Progenitor cell of endocrine pancreas (in vitro differentiated cells): Measurements from ENCODE around the gene SV2A. TPM values are rescaled to one million over a fixed set of nuclear protein-coding genes. Genes with fewer than 3 reads are reported as not detected.
A peak's percentile ranks its signal among the peaks of the same experiment; 100 is the strongest.

Experiments used
- DNase-seq: peaks from one replicate; pipeline ENCODE4 v3.0.0; 2021; ENCODE audit warnings: low spot score; ENCODE audit not compliant: unreplicated experiment
- H3K27ac Mint-ChIP-seq: 2 replicates; pipeline ENCODE4 v1.8.0; 2021; ENCODE audit warnings: mild to moderate bottlenecking, moderate library complexity, mixed read lengths
- H3K27me3 Mint-ChIP-seq: 2 replicates; pipeline ENCODE4 v1.8.0; 2021; ENCODE audit warnings: mixed read lengths
- H3K36me3 Mint-ChIP-seq: 2 replicates; pipeline ENCODE4 v1.8.0; 2022; ENCODE audit warnings: mixed read lengths; ENCODE audit not compliant: insufficient read depth
- H3K4me1 Mint-ChIP-seq: 2 replicates; pipeline ENCODE4 v1.8.0; 2021; ENCODE audit warnings: low read depth, mixed read lengths
- H3K4me3 Mint-ChIP-seq: 2 replicates; pipeline ENCODE4 v1.8.0; 2021; ENCODE audit warnings: low read depth, mild to moderate bottlenecking, moderate library complexity, mixed read lengths
- H3K9me3 Mint-ChIP-seq: 2 replicates; pipeline ENCODE4 v1.8.0; 2021; ENCODE audit warnings: low read depth, mixed read lengths
- CTCF ChIP-seq: fragments of 200-600 bp; sonication (generic); IDR thresholded peaks from one replicate; pipeline ENCODE4 v1.5.0; 2021; ENCODE audit warnings: antibody characterized with exemption, mild to moderate bottlenecking; ENCODE audit not compliant: unreplicated experiment
- total RNA-seq: library from RNA; stranded (reverse); gene quantifications from 2 replicates; pipeline ENCODE4 v1.2.1, GENCODE V29; 2021

The SV2A gene
- total RNA-seq, 1 donor from 2014 or later: 16.9 TPM

GRCh38 chr1:149903836-149904491 is 13.7 kb downstream of the SV2A start:
- H3K9me3 Mint-ChIP-seq: peaks cover 3% of the 10 kb centered on the region
- H3K36me3 Mint-ChIP-seq: peaks cover 9% of the 10 kb centered on the region
- H3K27me3 Mint-ChIP-seq: no peaks in the 10 kb centered on the region
- H3K4me1 Mint-ChIP-seq: peaks cover 2% of the 10 kb centered on the region
- TF ChIP-seq CTCF: no peak
- H3K27ac Mint-ChIP-seq: no peak overlapping the region
- no peak for DNase-seq
- H3K4me3 Mint-ChIP-seq: no peak overlapping the region

GRCh38 chr1:149899460-149900284 is 18.0 kb downstream of the SV2A start, which contains the start of gene BOLA1:
TSS of gene BOLA1 (plus strand) at chr1:149899568. CDS start at chr1:149900060, 492 bp downstream.
- Mint-ChIP-seq H3K4me3 (peak within 1 kb of the TSS; percentile 75), H3K27me3 (no peaks in the 10 kb centered on the region), H3K27ac (peak within 1 kb of the TSS; percentile 88)

GRCh38 chr1:149896575-149896974 is 21.1 kb downstream of the SV2A start:
- Mint-ChIP-seq H3K4me1 (peaks cover 4% of the 10 kb centered on the region), H3K9me3 (peaks cover 3% of the 10 kb centered on the region), H3K36me3 (peaks cover 3% of the 10 kb centered on the region), H3K27me3 (no peaks in the 10 kb centered on the region), H3K4me3 (no peak overlapping the region), H3K27ac (no peak overlapping the region)
- no peak for DNase-seq
- no peak for TF ChIP-seq CTCF

More at GRCh38 chr1:149899460-149900284, 18.0 kb downstream of the SV2A start, which contains the start of gene BOLA1:
- DNase-seq: peak; percentile 78
- no peak for TF ChIP-seq CTCF
- H3K9me3 Mint-ChIP-seq: peaks cover 3% of the 10 kb centered on the region
- peaks cover 2% of the 10 kb centered on the region for H3K4me1 Mint-ChIP-seq
- H3K36me3 Mint-ChIP-seq: peaks cover 6% of the 10 kb centered on the region

GRCh38 chr1:149888999-149889289 is 28.7 kb downstream of the SV2A start:
- H3K4me3 Mint-ChIP-seq: no peak overlapping the region
- H3K27ac Mint-ChIP-seq: no peak overlapping the region
- H3K9me3 Mint-ChIP-seq: no peaks in the 10 kb centered on the region
- TF ChIP-seq CTCF: no peak
- H3K4me1 Mint-ChIP-seq: peaks cover 5% of the 10 kb centered on the region
- no peaks in the 10 kb centered on the region for H3K27me3 Mint-ChIP-seq
- H3K36me3 Mint-ChIP-seq: no peaks in the 10 kb centered on the region
- no peak for DNase-seq

- Mint-ChIP-seq H3K27ac (no peak overlapping the region), H3K27me3 (no peaks in the 10 kb centered on the region), H3K4me1 (peaks cover 5% of the 10 kb centered on the region), H3K4me3 (no peak overlapping the region), H3K9me3 (no peaks in the 10 kb centered on the region), H3K36me3 (no peaks in the 10 kb centered on the region)
- peak; percentile 57 for DNase-seq
- TF ChIP-seq CTCF: peak; percentile 60
Observed at GRCh38 chr1:149888247-149888998, 29.2 kb downstream of the SV2A start.
